ENCODE results near the gene CCDC89.

- TF ChIP-seq CTCF (IDR thresholded peaks at IDR 0.05) (no peak), POLR2A (IDR thresholded peaks at IDR 0.05) (no peak)
These were observed 19.3 kb downstream of the CCDC89 start for GRCh38 chr11:85666687-85667086.

Measured in heart left ventricle (tissue), 13 donors.